Fibroblast of lung (primary cell): ENCODE measurements around the gene CPEB4.

Source experiments
- CTCF ChIP-seq, 2 donors: IDR thresholded peaks in 1 of 2; conservative IDR thresholded peaks in 1 of 2; 1 replicate in 1 of 2; 2 replicates in 1 of 2; pipeline ENCODE4 v1.5.1; 2011 to 2012; ENCODE audit warnings: low read length in 2 of 2, control low read depth in 1 of 2, inconsistent platforms in 1 of 2, low read depth in 1 of 2, mild to moderate bottlenecking in 1 of 2
- EZH2 ChIP-seq: IDR thresholded peaks from 2 replicates; pipeline ENCODE4 v1.5.1; 2012; ENCODE audit warnings: low read length, control low read depth, mild to moderate bottlenecking; ENCODE audit errors: missing control alignments

DNA sequence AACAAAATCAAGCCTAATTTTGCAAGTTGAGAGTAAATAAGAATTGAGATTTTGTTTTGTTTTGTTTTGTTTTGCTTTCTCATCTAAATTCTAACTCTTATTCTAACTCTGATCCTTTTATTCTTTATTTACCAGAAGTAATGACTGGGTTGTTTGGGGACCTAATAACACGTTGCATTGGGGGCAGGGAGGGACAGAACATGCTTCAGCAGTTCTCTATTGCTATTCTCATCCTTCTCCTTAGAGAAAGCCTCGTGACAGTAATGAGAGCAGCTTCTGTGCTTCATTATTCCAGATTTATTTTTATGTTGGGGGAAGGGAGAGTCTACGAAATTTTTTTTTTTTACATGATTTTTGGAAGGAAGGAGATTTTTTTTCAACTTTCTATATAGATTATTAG, 21.1 kb downstream of the CPEB4 start:
- TF ChIP-seq CTCF (conservative IDR thresholded peaks at IDR 0.05 in 1 of 2, IDR thresholded peaks at IDR 0.05 in 1 of 2; ENCODE audit: low read depth in 1 of 2, low read length in 2 of 2), result no peak
- no peak for TF ChIP-seq EZH2
